Neural cell (in vitro differentiated cells): ENCODE results near the gene BLVRA. TPM values are rescaled to one million over a fixed set of nuclear protein-coding genes. Genes with fewer than 3 reads are reported as not detected.

ENCODE experiments used
- H2AFZ ChIP-seq: fragments of 200-600, 300-800 bp; sonication (generic), shearing (Covaris generic); 2 replicates; pipeline ENCODE4 v1.6.0; 2014; ENCODE audit warnings: low read depth, mild to moderate bottlenecking, antibody characterized with exemption, low read length, moderate library complexity
- H3F3A ChIP-seq: fragments of 200-600 bp; shearing (Covaris generic); 2 replicates; pipeline ENCODE4 v1.6.1; 2016; ENCODE audit warnings: mild to moderate bottlenecking, moderate library complexity, mixed read lengths, antibody characterized with exemption, low read length; ENCODE audit not compliant: insufficient read depth, poor library complexity, severe bottlenecking
- H3K27ac ChIP-seq: fragments of 200-600, 300-800 bp; sonication (generic), shearing (Covaris generic); 2 replicates; pipeline ENCODE4 v1.5.1; 2014; ENCODE audit warnings: mild to moderate bottlenecking, low read length, moderate library complexity
- H3K27me3 ChIP-seq: fragments of 300-800, 200-600 bp; sonication (generic), shearing (Covaris generic); 2 replicates; pipeline ENCODE4 v1.6.0; 2014; ENCODE audit warnings: mild to moderate bottlenecking, low read depth, low read length, moderate library complexity; ENCODE audit not compliant: insufficient read depth
- H3K36me3 ChIP-seq: fragments of 300-800, 200-600 bp; sonication (generic), shearing (Covaris generic); 2 replicates; pipeline ENCODE4 v1.5.1; 2014; ENCODE audit warnings: mild to moderate bottlenecking, antibody characterized with exemption, low read length, moderate library complexity; ENCODE audit not compliant: insufficient read depth
- H3K4me2 ChIP-seq: fragments of 300-800, 200-600 bp; sonication (generic), shearing (Covaris generic); 2 replicates; pipeline ENCODE4 v1.6.0; 2014; ENCODE audit warnings: mild to moderate bottlenecking, low read length
- H3K4me3 ChIP-seq: fragments of 300-800, 200-600 bp; sonication (generic), shearing (Covaris generic); 2 replicates; pipeline ENCODE4 v1.5.1; 2014; ENCODE audit warnings: mild to moderate bottlenecking, low read length, moderate library complexity
- H3K79me2 ChIP-seq: fragments of 200-600 bp; shearing (Covaris generic); replicated peaks from 2 replicates; pipeline ENCODE4 v1.6.0; 2014; ENCODE audit warnings: mild to moderate bottlenecking, low read length, moderate library complexity; ENCODE audit not compliant: insufficient read depth
- H3K9ac ChIP-seq: fragments of 300-800, 200-600 bp; sonication (generic), shearing (Covaris generic); 2 replicates; pipeline ENCODE4 v1.6.1; 2016; ENCODE audit warnings: mild to moderate bottlenecking, low read length, mixed read lengths
- H3K9me2 ChIP-seq: fragments of 200-600 bp; shearing (Covaris generic); 2 replicates; pipeline ENCODE4 v1.6.1; 2016; ENCODE audit warnings: mild to moderate bottlenecking, low read length, mixed read lengths; ENCODE audit not compliant: insufficient read depth
- H3K9me3 ChIP-seq: fragments of 200-600, 300-800 bp; sonication (generic), shearing (Covaris generic); 2 replicates; pipeline ENCODE4 v1.6.1; 2016; ENCODE audit warnings: mild to moderate bottlenecking, mixed run types, low read length, moderate library complexity, mixed read lengths
- H4K20me1 ChIP-seq: fragments of 200-600 bp; shearing (Covaris generic); 2 replicates; pipeline ENCODE4 v1.6.1; 2016; ENCODE audit warnings: mild to moderate bottlenecking, mixed run types; ENCODE audit not compliant: insufficient read depth
- EP300 ChIP-seq: fragments of 450-650 bp; conservative IDR thresholded peaks from 2 replicates; pipeline ENCODE4 v1.6.1; 2014; ENCODE audit warnings: antibody characterized with exemption, mild to moderate bottlenecking, moderate library complexity; ENCODE audit not compliant: poor library complexity, severe bottlenecking
- EZH2 ChIP-seq: fragments of 200-600, 300-800 bp; shearing (Covaris generic), sonication (generic); IDR thresholded peaks from 2 replicates; pipeline ENCODE4 v1.6.1; 2014; ENCODE audit warnings: antibody characterized with exemption, low read length, borderline replicate concordance, mild to moderate bottlenecking; ENCODE audit not compliant: insufficient read depth, poor library complexity, severe bottlenecking
- MXI1 ChIP-seq: fragments of 450-650 bp; conservative IDR thresholded peaks from 2 replicates; pipeline ENCODE4 v1.6.1; 2014; ENCODE audit warnings: antibody characterized with exemption, mild to moderate bottlenecking; ENCODE audit not compliant: poor library complexity, severe bottlenecking
- POLR2AphosphoS5 ChIP-seq: IDR thresholded peaks from 2 replicates; pipeline ENCODE4 v1.6.1; 2012
- RAD21 ChIP-seq: fragments of 450-650 bp; conservative IDR thresholded peaks from 2 replicates; pipeline ENCODE4 v1.6.1; 2014; ENCODE audit warnings: antibody characterized with exemption, mild to moderate bottlenecking, moderate library complexity
- SMC3 ChIP-seq: fragments of 450-650 bp; conservative IDR thresholded peaks from 2 replicates; pipeline ENCODE4 v1.6.1; 2014; ENCODE audit warnings: antibody characterized with exemption, mild to moderate bottlenecking, moderate library complexity; ENCODE audit not compliant: poor library complexity
- TAF1 ChIP-seq: IDR thresholded peaks from 2 replicates; pipeline ENCODE4 v1.6.1; 2012; ENCODE audit warnings: low read depth
- polyA plus RNA-seq: library from polyadenylated mRNA; depleted of rRNA; stranded (reverse); fragments of >200 nt; gene quantifications from 2 replicates; pipeline ENCODE4 v1.2.3, GENCODE V29; 2014
- TF ChIP-seq, protein P1 (sequence below): fragments of 450-650 bp; IDR thresholded peaks from 2 replicates; pipeline ENCODE4 v1.5.1; 2014; ENCODE audit warnings: antibody characterized with exemption, mild to moderate bottlenecking, moderate library complexity; ENCODE audit not compliant: poor library complexity, severe bottlenecking
- TF ChIP-seq, protein P2 (sequence below): IDR thresholded peaks from 2 replicates; pipeline ENCODE4 v1.6.1; 2012; ENCODE audit warnings: borderline replicate concordance

BLVRA gene
- polyA plus RNA-seq, 1 donor from 2014 or later, result 12.4 TPM

DNA sequence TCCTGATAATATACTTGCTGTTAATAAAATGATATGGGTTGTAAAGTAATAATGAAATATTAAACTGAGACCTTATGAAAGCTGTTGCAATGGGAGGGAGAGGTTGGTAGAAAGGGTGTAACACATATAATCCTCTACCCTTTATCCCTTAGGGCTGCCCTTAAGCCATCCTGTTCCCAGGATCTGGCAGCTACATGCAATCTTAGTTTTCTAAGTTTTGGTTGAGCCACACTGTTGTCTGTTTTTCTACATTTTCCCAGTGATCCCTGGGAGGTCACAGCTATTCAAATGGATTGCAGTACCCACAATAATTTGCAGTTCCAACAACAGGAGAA, 35.5 kb upstream of the BLVRA start:
- no peak for TF ChIP-seq EP300
- TF ChIP-seq MXI1, result no peak
- TF ChIP-seq, protein P1, sequence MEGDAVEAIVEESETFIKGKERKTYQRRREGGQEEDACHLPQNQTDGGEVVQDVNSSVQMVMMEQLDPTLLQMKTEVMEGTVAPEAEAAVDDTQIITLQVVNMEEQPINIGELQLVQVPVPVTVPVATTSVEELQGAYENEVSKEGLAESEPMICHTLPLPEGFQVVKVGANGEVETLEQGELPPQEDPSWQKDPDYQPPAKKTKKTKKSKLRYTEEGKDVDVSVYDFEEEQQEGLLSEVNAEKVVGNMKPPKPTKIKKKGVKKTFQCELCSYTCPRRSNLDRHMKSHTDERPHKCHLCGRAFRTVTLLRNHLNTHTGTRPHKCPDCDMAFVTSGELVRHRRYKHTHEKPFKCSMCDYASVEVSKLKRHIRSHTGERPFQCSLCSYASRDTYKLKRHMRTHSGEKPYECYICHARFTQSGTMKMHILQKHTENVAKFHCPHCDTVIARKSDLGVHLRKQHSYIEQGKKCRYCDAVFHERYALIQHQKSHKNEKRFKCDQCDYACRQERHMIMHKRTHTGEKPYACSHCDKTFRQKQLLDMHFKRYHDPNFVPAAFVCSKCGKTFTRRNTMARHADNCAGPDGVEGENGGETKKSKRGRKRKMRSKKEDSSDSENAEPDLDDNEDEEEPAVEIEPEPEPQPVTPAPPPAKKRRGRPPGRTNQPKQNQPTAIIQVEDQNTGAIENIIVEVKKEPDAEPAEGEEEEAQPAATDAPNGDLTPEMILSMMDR, result no peak
- TF ChIP-seq RAD21, result no peak
- TF ChIP-seq TAF1, result no peak
- TF ChIP-seq POLR2AphosphoS5, result no peak
- H3K4me2 ChIP-seq, result no peak overlapping the region
- H3K79me2 ChIP-seq, result peaks cover 73% of the 10 kb centered on the region
- H3K27me3 ChIP-seq, result no peaks in the 10 kb centered on the region
- no peaks in the 10 kb centered on the region for H3K9me3 ChIP-seq
- no peaks in the 10 kb centered on the region for H3F3A ChIP-seq
- no peak overlapping the region for H3K4me3 ChIP-seq
- no peaks in the 10 kb centered on the region for H3K36me3 ChIP-seq
- no peaks in the 10 kb centered on the region for H4K20me1 ChIP-seq
- no peaks in the 10 kb centered on the region for H3K9me2 ChIP-seq
- H3K9ac ChIP-seq, result no peak overlapping the region
- H3K27ac ChIP-seq, result no peak overlapping the region
- H2AFZ ChIP-seq, result no peak overlapping the region

DNA sequence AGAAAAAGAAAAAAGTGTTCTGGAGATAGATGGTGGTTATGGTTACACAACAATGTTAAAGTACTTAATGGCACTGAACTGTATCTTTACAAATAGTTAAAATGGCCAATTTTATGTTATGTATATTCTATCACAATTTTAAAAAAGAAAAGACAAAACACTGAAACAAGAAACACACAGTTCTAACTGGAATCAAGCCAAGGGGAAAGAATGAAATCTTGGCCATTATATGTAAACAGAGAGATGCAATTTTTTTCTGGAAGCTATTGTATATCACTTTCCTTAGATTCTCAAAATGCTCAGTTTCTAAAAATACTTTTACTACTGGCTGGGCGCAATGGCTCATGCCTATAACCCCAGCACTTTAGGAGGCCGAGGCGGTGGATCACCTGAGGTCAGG, 33.2 kb upstream of the BLVRA start:
- peaks cover 70% of the 10 kb centered on the region for H3K79me2 ChIP-seq
- H3K36me3 ChIP-seq, result no peaks in the 10 kb centered on the region
- no peak overlapping the region for H3K4me2 ChIP-seq
- H3F3A ChIP-seq, result no peaks in the 10 kb centered on the region
- H3K4me3 ChIP-seq, result no peak overlapping the region
- no peaks in the 10 kb centered on the region for H3K9me3 ChIP-seq
- no peaks in the 10 kb centered on the region for H3K27me3 ChIP-seq
- H3K27ac ChIP-seq, result no peak overlapping the region
- H2AFZ ChIP-seq, result no peak overlapping the region
- TF ChIP-seq TAF1 (no peak), RAD21 (no peak), EZH2 (no peak), EP300 (no peak), SMC3 (no peak), POLR2AphosphoS5 (no peak), MXI1 (no peak)
- TF ChIP-seq, protein P2, sequence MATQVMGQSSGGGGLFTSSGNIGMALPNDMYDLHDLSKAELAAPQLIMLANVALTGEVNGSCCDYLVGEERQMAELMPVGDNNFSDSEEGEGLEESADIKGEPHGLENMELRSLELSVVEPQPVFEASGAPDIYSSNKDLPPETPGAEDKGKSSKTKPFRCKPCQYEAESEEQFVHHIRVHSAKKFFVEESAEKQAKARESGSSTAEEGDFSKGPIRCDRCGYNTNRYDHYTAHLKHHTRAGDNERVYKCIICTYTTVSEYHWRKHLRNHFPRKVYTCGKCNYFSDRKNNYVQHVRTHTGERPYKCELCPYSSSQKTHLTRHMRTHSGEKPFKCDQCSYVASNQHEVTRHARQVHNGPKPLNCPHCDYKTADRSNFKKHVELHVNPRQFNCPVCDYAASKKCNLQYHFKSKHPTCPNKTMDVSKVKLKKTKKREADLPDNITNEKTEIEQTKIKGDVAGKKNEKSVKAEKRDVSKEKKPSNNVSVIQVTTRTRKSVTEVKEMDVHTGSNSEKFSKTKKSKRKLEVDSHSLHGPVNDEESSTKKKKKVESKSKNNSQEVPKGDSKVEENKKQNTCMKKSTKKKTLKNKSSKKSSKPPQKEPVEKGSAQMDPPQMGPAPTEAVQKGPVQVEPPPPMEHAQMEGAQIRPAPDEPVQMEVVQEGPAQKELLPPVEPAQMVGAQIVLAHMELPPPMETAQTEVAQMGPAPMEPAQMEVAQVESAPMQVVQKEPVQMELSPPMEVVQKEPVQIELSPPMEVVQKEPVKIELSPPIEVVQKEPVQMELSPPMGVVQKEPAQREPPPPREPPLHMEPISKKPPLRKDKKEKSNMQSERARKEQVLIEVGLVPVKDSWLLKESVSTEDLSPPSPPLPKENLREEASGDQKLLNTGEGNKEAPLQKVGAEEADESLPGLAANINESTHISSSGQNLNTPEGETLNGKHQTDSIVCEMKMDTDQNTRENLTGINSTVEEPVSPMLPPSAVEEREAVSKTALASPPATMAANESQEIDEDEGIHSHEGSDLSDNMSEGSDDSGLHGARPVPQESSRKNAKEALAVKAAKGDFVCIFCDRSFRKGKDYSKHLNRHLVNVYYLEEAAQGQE, result no peak
- TF ChIP-seq, protein P1, result no peak
- H4K20me1 ChIP-seq, result no peaks in the 10 kb centered on the region
- no peaks in the 10 kb centered on the region for H3K9me2 ChIP-seq
- no peak overlapping the region for H3K9ac ChIP-seq
